OCI-LY7 (cell line): ENCODE data around the gene AQP12A. TPM values are rescaled to one million over a fixed set of nuclear protein-coding genes. Genes with fewer than 3 reads are reported as not detected.

Experiments
- BruUV-seq: library from RNA; stranded (reverse); fragments of 400-500 nt; replicated peaks from 2 replicates; lab custom pipeline; 2021; lab: Mats Ljungman, UMichigan
- CTCF ChIA-PET: fragments of 300-600 bp; sonication (Branson Sonifier 250); formaldehyde crosslinking; loops from one replicate; lab custom pipeline; 2022; ENCODE audit warnings: antibody characterized with exemption; ENCODE audit not compliant: unreplicated experiment; lab: Charles Lee
- POLR2A ChIA-PET: fragments of 300-600 bp; sonication (Branson Sonifier 250); formaldehyde crosslinking; loops from one replicate; lab custom pipeline; 2022; ENCODE audit warnings: antibody characterized with exemption; lab: Charles Lee
- DNase-seq: peaks from one replicate; pipeline ENCODE4 v3.0.0-alpha.2; 2015; ENCODE audit warnings: low spot score
- H2AFZ ChIP-seq: fragments of 200-600 bp; sonication (generic), shearing (Covaris generic); 2 replicates; pipeline ENCODE4 v1.6.1; 2014; ENCODE audit warnings: mild to moderate bottlenecking, antibody characterized with exemption, low read length, moderate library complexity
- H3K27ac ChIP-seq: fragments of 200-600 bp; sonication (generic); 2 replicates; pipeline ENCODE4 v1.5.1; 2014; ENCODE audit warnings: mixed run types, low read depth, mild to moderate bottlenecking, moderate library complexity, low read length, inconsistent platforms; ENCODE audit not compliant: poor library complexity, severe bottlenecking
- H3K36me3 ChIP-seq: fragments of 200-600 bp; sonication (generic); 2 replicates; pipeline ENCODE4 v1.6.1; 2014; ENCODE audit warnings: mild to moderate bottlenecking, antibody characterized with exemption, low read length, moderate library complexity, mixed read lengths; ENCODE audit not compliant: insufficient read depth
- H3K4me1 ChIP-seq: fragments of 200-600 bp; sonication (generic); 2 replicates; pipeline ENCODE4 v1.5.1; 2014; ENCODE audit warnings: mild to moderate bottlenecking, low read length; ENCODE audit not compliant: insufficient read depth, poor library complexity, severe bottlenecking
- H3K4me2 ChIP-seq: fragments of 200-600 bp; sonication (generic); 2 replicates; pipeline ENCODE4 v1.6.1; 2014; ENCODE audit warnings: mild to moderate bottlenecking, low read length
- H3K4me3 ChIP-seq: fragments of 200-600 bp; sonication (generic); 2 replicates; pipeline ENCODE4 v1.5.1; 2014; ENCODE audit warnings: mild to moderate bottlenecking, low read depth, low read length; ENCODE audit not compliant: poor library complexity, severe bottlenecking
- H3K79me2 ChIP-seq: fragments of 200-600 bp; sonication (generic); 2 replicates; pipeline ENCODE4 v1.6.1; 2016; ENCODE audit warnings: low read depth, mild to moderate bottlenecking, low read length, moderate library complexity, mixed read lengths; ENCODE audit not compliant: insufficient read depth
- H3K9me2 ChIP-seq: fragments of 200-600 bp; sonication (generic); 2 replicates; pipeline ENCODE4 v1.6.1; 2016; ENCODE audit warnings: mild to moderate bottlenecking, low read length, mixed read lengths; ENCODE audit not compliant: insufficient read depth
- H3K9me3 ChIP-seq: fragments of 200-600 bp; sonication (generic); 2 replicates; pipeline ENCODE4 v1.6.1; 2014; ENCODE audit warnings: mild to moderate bottlenecking, mixed run types, low read length, mixed read lengths
- H4K20me1 ChIP-seq: fragments of 200-600 bp; sonication (generic); 2 replicates; pipeline ENCODE4 v1.6.1; 2014; ENCODE audit warnings: mild to moderate bottlenecking, antibody characterized with exemption, low read length, moderate library complexity, mixed read lengths; ENCODE audit not compliant: insufficient read depth
- EZH2phosphoT487 ChIP-seq: fragments of 200-600 bp; sonication (generic); IDR thresholded peaks from 2 replicates; pipeline ENCODE4 v1.6.1; 2018; ENCODE audit warnings: low read depth, borderline replicate concordance, mild to moderate bottlenecking, mixed run types, antibody characterized with exemption, low read length, moderate library complexity, mixed read lengths
- intact Hi-C: fragments of 100-400 bp; cut with micrococcal nuclease; formaldehyde crosslinking; loops from one replicate; pipeline ENCODE4 v1.10.0; 2022; ENCODE audit not compliant: unreplicated experiment
- total RNA-seq, 2 experiments: library from RNA; depleted of rRNA in 1 of 2; stranded (reverse); fragments of >200 nt in 1 of 2; shearing (Covaris generic) in 1 of 2; gene quantifications; 2 replicates each; pipeline ENCODE4 v1.2.3, GENCODE V29; 2014 to 2022
- TF ChIP-seq, protein P1 (sequence below): fragments of 200-600 bp; sonication (generic); conservative IDR thresholded peaks from 2 replicates; pipeline ENCODE4 v1.5.1; 2014; ENCODE audit warnings: mild to moderate bottlenecking, antibody characterized with exemption, low read length, moderate library complexity, mixed read lengths

The AQP12A gene
- total RNA-seq, 2 experiments from 2014 or later = not detected

GRCh38 chr2:240713928-240714746 lies 22.5 kb downstream of the AQP12A start:
- H4K20me1 ChIP-seq = no peaks in the 10 kb centered on the region
- H3K4me1 ChIP-seq = no peaks in the 10 kb centered on the region
- no peaks in the 10 kb centered on the region for H3K36me3 ChIP-seq
- intact Hi-C loops = no loop called here
- H2AFZ ChIP-seq = no peak overlapping the region
- TF ChIP-seq, protein P1, sequence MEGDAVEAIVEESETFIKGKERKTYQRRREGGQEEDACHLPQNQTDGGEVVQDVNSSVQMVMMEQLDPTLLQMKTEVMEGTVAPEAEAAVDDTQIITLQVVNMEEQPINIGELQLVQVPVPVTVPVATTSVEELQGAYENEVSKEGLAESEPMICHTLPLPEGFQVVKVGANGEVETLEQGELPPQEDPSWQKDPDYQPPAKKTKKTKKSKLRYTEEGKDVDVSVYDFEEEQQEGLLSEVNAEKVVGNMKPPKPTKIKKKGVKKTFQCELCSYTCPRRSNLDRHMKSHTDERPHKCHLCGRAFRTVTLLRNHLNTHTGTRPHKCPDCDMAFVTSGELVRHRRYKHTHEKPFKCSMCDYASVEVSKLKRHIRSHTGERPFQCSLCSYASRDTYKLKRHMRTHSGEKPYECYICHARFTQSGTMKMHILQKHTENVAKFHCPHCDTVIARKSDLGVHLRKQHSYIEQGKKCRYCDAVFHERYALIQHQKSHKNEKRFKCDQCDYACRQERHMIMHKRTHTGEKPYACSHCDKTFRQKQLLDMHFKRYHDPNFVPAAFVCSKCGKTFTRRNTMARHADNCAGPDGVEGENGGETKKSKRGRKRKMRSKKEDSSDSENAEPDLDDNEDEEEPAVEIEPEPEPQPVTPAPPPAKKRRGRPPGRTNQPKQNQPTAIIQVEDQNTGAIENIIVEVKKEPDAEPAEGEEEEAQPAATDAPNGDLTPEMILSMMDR = no peak
- no peaks in the 10 kb centered on the region for H3K9me3 ChIP-seq
- CTCF ChIA-PET = no interaction called here
- H3K4me2 ChIP-seq = no peak overlapping the region
- no peaks in the 10 kb centered on the region for H3K9me2 ChIP-seq
- POLR2A ChIA-PET = no interaction called here
- no peak overlapping the region for H3K27ac ChIP-seq
- no peaks in the 10 kb centered on the region for H3K79me2 ChIP-seq
- no peak for DNase-seq
- H3K4me3 ChIP-seq = no peak overlapping the region
- BruUV-seq = no TSS peak

- intact Hi-C loops = no loop called here
- Histone ChIP-seq H3K9me3 (no peaks in the 10 kb centered on the region), H2AFZ (no peak overlapping the region), H3K4me3 (no peak overlapping the region), H4K20me1 (no peaks in the 10 kb centered on the region), H3K27ac (no peak overlapping the region), H3K9me2 (no peaks in the 10 kb centered on the region), H3K4me2 (no peak overlapping the region), H3K79me2 (no peaks in the 10 kb centered on the region), H3K36me3 (no peaks in the 10 kb centered on the region), H3K4me1 (no peaks in the 10 kb centered on the region)
- TF ChIP-seq, protein P1 = no peak
- TF ChIP-seq EZH2phosphoT487 = no peak
- ChIA-PET POLR2A (no interaction called here), CTCF (interaction anchor here (0.6 kb wide), 1 partner anchor 119 kb away, joined by 3 read pairs; no protein-coding TSS in a partner anchor)
- no TSS peak for BruUV-seq
- DNase-seq = no peak
These were observed 23.4 kb downstream of the AQP12A start for GRCh38 chr2:240714747-240715725.
